Stimulated activated CD8-positive, alpha-beta memory T cell treated with anti-CD3 and anti-CD28 coated beads, Interleukin-15, amount 100 ng/mL, for 48 hours (primary cell): ENCODE data around the gene CSN3.
"Not testable (repeated sequence)": the region's sequence is repeated elsewhere in the genome, so short reads cannot be mapped to it uniquely, and the experiment has no call there.

Source experiments
- DNase-seq, 2 donors: peaks; one replicate each; pipeline ENCODE4 v3.0.0-alpha.2; 2020; ENCODE audit warnings: low read depth in 2 of 2

The CSN3 gene, protein sequence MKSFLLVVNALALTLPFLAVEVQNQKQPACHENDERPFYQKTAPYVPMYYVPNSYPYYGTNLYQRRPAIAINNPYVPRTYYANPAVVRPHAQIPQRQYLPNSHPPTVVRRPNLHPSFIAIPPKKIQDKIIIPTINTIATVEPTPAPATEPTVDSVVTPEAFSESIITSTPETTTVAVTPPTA

GRCh38 chr4:70242297-70242696 is at the start of gene CSN3:
CSN3 (plus strand) TSS chr4:70242597; CDS start chr4:70244820, 2,223 bp downstream.
- DNase-seq: not testable (repeated sequence)

- DNase-seq: no peak
Observed at GRCh38 chr4:70192895-70193294, 49.5 kb upstream of the CSN3 start.

DNA sequence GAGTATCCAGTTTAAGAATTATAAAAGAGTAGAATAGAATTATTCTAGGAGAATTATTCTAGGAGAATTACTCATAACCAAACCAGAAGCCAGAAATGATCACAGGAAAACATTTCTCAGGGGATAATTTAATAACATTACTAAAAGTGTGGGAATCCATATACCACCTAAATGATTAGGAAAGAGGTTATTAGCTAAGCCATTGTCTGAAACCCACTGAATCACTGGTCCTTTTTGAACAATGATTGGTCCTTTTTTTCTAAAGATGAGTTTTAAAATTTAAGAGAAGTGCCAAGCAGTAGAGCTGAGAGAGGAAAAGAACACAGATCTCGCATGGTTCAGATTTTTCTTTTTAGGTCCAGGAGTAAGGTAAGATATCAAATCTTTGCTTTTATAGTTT is 47.0 kb upstream of the CSN3 start, which contains the start of gene ODAM:
ODAM (plus strand) TSS at position 301 of the 400 bp plus-strand sequence. CDS start 819 bp downstream, outside the sequence.
- DNase-seq: no peak

DNA sequence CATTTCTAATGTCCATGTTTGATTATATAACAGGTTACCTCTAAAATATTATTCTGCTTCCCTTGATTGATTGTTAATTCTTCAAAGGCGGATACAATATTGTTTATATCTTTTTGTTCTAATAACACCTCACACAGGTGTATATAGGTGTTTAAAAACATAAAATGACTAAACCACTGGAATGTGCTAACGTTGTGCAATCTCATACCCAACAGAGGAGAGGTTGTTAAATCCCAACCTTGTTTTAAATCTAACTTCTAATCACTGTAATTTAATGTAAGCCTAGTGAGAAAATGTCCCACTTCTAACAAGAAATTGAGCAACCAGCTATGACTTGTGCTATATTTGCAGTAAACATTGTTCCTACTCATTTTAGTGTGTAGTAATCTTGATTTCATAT is 45.5 kb upstream of the CSN3 start:
- DNase-seq: no peak

- DNase-seq: no peak
Observed at GRCh38 chr4:70197842-70198241, 44.6 kb upstream of the CSN3 start.

DNA sequence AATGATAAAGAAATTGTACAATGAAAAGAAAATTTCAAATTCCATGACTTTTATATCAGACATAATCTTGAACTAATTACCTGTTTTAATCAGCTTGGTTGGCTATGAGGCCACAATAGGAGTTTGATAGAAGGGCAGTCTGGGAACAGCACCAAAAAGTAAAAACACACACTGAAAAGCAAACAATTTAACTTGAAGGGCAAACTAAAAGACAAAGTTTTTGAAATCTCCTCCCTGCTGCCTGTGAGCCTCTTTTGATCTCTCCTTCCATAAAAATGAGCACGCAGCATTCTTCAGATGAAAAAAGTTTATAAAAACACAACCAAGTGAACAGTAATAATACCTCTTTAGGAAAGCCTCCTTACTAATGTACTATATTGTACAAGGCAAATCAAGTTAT is 38.8 kb upstream of the CSN3 start:
- DNase-seq: no peak

DNA sequence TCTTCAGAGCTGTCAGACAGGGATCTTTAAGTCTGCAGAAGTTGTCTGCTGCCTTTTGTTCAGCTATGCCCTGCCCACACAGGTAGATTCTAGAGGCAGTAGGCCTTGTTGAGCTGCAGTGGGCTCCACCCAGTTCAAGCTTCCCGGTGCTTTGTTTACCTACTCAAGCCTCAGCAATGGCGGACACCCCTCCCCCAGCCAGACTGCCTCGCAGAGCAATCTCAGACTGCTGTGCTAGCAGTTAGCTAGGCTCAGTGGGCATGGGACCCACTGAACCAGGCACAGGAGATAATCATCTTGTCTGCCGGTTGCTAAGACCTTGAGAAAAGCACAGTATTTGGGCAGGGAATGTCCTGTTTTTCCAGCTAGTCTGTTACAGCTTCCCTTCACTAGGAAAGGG is 29.6 kb upstream of the CSN3 start:
- DNase-seq: not testable (repeated sequence)

DNA sequence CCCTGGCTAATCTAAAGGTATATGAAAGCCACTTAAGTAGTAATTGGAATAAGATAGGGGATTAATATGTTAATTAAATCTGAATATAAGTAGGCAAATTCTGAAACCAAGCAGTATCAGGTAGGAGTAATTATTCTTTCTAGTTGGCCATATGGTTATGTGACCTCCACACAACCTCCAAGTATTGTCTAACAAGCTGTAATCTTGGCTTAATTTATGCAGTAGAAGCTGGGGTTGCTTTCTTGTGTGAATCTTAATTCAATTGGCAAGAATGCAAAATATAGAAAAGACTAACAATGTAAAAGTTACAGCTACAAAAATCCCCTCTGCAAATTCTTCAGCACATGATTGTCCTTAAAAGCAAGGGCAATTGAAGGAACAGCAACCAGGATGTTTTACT is 26.3 kb upstream of the CSN3 start:
- not testable (repeated sequence) for DNase-seq

- not testable (repeated sequence) for DNase-seq
Observed at GRCh38 chr4:70216550-70216949, 25.8 kb upstream of the CSN3 start.

DNA sequence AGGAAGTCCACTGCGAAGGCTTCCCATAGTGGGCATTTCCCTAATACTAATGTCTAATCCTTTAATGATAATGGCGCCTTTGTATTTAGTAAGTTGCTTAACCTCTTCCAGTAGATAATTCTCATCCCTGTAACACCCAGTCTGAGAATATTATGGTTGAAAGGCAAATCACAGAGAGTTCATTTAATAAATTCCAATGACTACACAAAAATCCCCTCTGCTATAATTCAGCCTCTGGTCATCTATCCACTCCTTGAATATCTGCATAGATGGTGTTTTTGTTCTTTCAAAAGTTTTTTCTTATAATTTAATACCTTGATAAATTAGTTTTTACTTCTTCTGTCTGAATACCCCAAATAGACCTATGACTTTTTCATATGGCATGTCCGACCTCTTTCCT is 21.0 kb upstream of the CSN3 start:
- DNase-seq: not testable (repeated sequence)

- DNase-seq: not testable (repeated sequence)
Observed at GRCh38 chr4:70221818-70222217, 20.6 kb upstream of the CSN3 start.

DNA sequence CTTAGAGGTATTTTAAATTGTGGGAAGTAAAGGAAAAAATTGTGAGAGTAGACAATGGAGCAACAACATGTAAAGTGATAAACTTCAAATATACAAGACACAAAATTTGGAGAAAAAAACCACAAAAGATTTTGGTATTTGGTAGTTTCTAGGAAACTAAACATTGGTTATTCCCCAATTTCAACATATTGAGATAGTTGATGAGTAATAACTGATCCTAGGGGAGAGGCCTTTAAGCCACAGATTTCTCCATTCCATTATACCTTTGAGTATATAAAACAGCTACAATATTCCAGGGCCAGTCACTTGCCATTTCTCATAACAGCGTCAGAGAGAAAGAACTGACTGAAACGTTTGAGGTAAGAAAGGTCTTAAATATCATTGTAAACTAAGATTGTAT is 16.6 kb upstream of the CSN3 start, which contains the start of gene FDCSP:
FDCSP (plus strand) TSS at position 301 of the 400 bp plus-strand sequence. CDS start 5,071 bp downstream, outside the sequence.
- no peak for DNase-seq

DNA sequence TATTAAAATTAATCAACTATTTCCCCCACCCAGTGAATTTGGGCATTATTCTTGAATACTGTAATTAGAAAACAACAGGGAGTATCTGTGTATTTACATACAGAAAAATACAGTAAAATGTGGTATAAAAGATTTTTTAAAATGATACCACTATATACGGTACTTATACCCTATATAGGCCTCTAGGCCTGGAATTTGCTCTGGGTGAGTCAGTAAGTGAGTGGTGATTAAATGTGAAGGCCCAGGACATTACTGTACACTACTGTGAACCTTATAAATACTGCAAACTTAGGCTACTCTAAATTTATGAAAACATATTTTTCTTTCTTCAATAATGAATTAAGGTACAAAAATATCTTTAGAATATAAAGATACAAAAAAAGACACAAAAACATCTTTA is 6.3 kb upstream of the CSN3 start:
- DNase-seq: no peak

DNA sequence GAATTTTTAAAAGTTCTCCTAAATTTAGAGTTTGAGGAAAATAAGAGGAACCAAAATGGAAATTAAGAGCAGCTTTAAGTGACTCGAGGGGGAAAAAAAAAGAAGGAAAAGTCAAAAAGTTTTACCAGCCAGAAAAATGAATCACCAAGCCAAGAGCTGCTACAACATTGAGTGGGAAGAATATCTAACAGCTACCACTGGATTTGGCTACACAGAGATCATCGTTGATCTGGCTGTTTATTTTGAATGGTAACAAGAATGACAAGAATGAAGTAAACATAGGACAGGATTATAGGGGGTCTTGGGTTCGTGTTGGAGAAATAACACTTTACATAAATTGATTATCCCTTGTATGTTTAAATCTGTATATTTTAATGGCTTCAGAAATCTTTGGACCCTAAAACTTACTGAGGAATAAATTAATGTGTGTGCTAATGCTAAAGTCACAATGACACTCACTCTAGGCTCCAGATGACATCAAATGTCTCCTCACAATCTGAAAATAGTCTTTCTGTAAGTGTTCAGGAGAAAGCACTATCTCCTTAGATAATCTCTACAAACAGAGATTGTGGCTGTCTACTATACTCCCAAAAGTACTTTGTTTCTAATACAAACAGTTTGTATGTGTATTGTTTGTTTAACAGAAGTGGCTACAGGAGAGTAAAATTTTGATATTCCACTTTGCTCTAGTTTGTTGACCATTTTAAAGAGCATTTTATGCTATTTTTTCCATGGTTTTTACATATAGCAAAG is 3.1 kb upstream of the CSN3 start:
- no peak for DNase-seq

- DNase-seq: no peak
Observed at GRCh38 chr4:70239884-70240591, 2.4 kb upstream of the CSN3 start.

DNA sequence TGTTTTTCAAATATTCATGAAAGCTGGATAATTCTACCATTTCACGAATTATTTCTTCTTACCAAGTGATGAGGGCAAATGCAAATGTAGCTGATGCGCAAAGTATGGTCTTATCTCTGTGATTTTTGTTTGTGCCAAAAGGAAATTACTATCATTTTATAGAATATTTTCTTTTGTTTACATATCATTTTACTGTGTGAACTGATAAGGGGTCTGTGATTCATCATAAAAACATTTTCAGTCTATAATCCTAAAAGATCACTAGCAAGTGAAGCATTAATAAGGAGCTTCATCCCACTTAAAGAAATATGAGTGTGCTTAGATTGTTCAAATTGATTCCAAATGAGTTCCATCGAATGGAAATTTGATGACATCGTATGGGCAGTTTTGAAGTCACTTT is 694 bp downstream of the CSN3 start:
- DNase-seq: no peak

GRCh38 chr4:70251250-70251944 is 9.0 kb downstream of the CSN3 start:
- DNase-seq: no peak

- no peak for DNase-seq
Observed at GRCh38 chr4:70251945-70252277, 9.5 kb downstream of the CSN3 start.

DNA sequence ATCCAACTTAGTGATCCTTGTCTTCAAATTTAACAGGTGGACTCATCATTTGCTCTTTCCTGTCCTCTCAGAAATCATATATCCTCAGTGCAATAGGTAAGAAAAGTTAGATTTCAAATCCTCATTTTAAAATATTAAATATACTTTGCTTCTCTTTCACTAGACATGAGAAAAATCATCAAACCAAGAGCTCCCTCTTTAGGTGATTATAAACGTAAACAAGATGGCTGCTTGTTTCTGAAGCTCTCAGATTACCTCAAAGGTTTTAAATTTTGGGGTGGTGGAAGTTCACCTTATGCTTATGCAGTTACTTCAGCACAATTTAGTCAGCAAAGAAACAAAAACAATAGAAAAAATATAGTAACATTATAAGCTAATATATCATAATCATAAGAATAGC is 27.3 kb downstream of the CSN3 start:
- no peak for DNase-seq

DNA sequence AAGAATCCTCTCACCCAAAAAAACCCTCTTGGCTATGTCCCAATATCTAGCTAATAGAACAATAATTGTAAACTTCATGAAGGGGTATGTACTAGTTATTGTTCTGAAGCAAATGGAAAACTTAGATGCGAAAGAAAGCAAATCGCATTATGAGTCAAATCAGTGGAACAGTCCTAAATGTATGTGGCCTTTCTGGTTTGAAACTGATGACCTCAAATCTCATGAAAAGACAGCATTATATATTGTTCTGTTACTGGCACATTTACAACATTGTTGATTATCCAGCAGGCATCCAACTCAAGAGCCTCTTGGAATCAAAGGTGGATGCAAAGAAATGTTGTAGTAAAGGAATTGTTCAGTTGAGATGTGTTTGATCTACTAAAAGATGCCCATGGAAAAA is 34.7 kb downstream of the CSN3 start:
- DNase-seq: no peak

DNA sequence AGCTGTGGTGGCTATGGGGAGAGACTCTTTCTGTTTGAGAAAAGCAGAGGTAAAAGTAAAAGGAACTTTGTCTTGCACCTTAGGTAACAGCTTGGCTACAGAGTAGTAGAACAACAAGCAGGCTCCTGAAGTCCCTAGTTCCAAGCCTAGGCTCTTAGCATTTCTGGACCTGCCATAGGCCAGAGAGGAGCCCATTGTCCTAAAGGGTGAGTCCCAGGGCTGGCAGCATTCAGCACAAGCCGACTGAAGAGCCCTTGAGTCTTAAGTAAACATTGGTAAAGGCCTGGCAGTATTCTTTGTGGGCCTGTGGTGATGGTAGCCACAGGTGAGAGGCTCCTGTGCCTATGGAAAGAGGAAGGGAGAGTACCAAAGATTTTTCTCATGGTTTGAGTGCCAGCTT is 38.2 kb downstream of the CSN3 start:
- no peak for DNase-seq

- DNase-seq: no peak
Observed at GRCh38 chr4:70288651-70289050, 46.3 kb downstream of the CSN3 start.
